Trophoblast cell (in vitro differentiated cells and primary cell): Measurements from ENCODE around the gene MX1. TPM values are rescaled to one million over a fixed set of nuclear protein-coding genes. Genes with fewer than 3 reads are reported as not detected.

Source experiments
- DNase-seq, 2 donors: peaks; one replicate each; pipeline ENCODE4 v3.0.0-alpha.2; 2016
- H2AFZ ChIP-seq: 2 replicates; pipeline ENCODE4 v1.6.1; 2013; ENCODE audit warnings: low read length, moderate library complexity, mild to moderate bottlenecking; ENCODE audit not compliant: insufficient read depth, poor library complexity
- H2AK5ac ChIP-seq: 2 replicates; pipeline ENCODE4 v1.6.1; 2013; ENCODE audit warnings: mild to moderate bottlenecking, low read length
- H2BK120ac ChIP-seq: 2 replicates; pipeline ENCODE4 v1.6.1; 2013; ENCODE audit warnings: low read length, mild to moderate bottlenecking, moderate library complexity; ENCODE audit not compliant: insufficient read depth, poor library complexity
- H2BK12ac ChIP-seq: 2 replicates; pipeline ENCODE4 v1.6.1; 2013; ENCODE audit warnings: mild to moderate bottlenecking, low read length, moderate library complexity
- H2BK5ac ChIP-seq: 2 replicates; pipeline ENCODE4 v1.6.1; 2013; ENCODE audit warnings: low read length, low read depth, moderate library complexity, mild to moderate bottlenecking; ENCODE audit not compliant: poor library complexity
- H3K14ac ChIP-seq: 2 replicates; pipeline ENCODE4 v1.6.1; 2013; ENCODE audit warnings: mild to moderate bottlenecking, low read length
- H3K18ac ChIP-seq: 2 replicates; pipeline ENCODE4 v1.6.1; 2013; ENCODE audit warnings: mild to moderate bottlenecking, low read length
- H3K23ac ChIP-seq: 2 replicates; pipeline ENCODE4 v1.6.1; 2013; ENCODE audit warnings: low read length
- H3K27ac ChIP-seq: 2 replicates; pipeline ENCODE4 v1.5.1; 2013; ENCODE audit warnings: low read depth, mild to moderate bottlenecking, inconsistent platforms, low read length, moderate library complexity
- H3K27me3 ChIP-seq: 2 replicates; pipeline ENCODE4 v1.6.1; 2013; ENCODE audit warnings: inconsistent platforms, mild to moderate bottlenecking, low read length, moderate library complexity; ENCODE audit not compliant: insufficient read depth
- H3K36me3 ChIP-seq, 2 experiments: 1 replicate in 1 of 2; 2 replicates in 1 of 2; pipeline ENCODE4 v1.6.1; 2013; ENCODE audit warnings: low read length in 2 of 2, mild to moderate bottlenecking in 2 of 2, moderate library complexity in 1 of 2; ENCODE audit not compliant: insufficient read depth in 2 of 2, control insufficient read depth in 1 of 2
- H3K4ac ChIP-seq: 2 replicates; pipeline ENCODE4 v1.6.1; 2013; ENCODE audit warnings: low read depth, mild to moderate bottlenecking, low read length, moderate library complexity
- H3K4me1 ChIP-seq, 2 experiments: 1 replicate in 1 of 2; 2 replicates in 1 of 2; pipeline ENCODE4 v1.6.1; 2013; ENCODE audit warnings: low read length in 2 of 2, mild to moderate bottlenecking in 2 of 2, moderate library complexity in 1 of 2; ENCODE audit not compliant: insufficient read depth in 2 of 2, control insufficient read depth in 1 of 2
- H3K4me2 ChIP-seq: 2 replicates; pipeline ENCODE4 v1.6.1; 2013; ENCODE audit warnings: inconsistent platforms, mild to moderate bottlenecking, low read length, moderate library complexity
- H3K4me3 ChIP-seq: 2 replicates; pipeline ENCODE4 v1.5.1; 2013; ENCODE audit warnings: mild to moderate bottlenecking, low read depth, low read length, inconsistent platforms
- H3K79me1 ChIP-seq: one replicate; pipeline ENCODE4 v1.6.1; 2013; ENCODE audit warnings: low read length
- H3K79me2 ChIP-seq: 2 replicates; pipeline ENCODE4 v1.6.1; 2013; ENCODE audit warnings: low read length, mild to moderate bottlenecking; ENCODE audit not compliant: control insufficient read depth, insufficient read depth, poor library complexity
- H3K9ac ChIP-seq: 2 replicates; pipeline ENCODE4 v1.6.1; 2013; ENCODE audit warnings: mild to moderate bottlenecking, low read length
- H3K9me3 ChIP-seq: 2 replicates; pipeline ENCODE4 v1.6.1; 2013; ENCODE audit warnings: low read depth, mild to moderate bottlenecking, control low read depth, inconsistent platforms, low read length; ENCODE audit not compliant: insufficient read depth
- H4K12ac ChIP-seq: 2 replicates; pipeline ENCODE4 v1.6.1; 2013; ENCODE audit warnings: low read depth, mild to moderate bottlenecking, low read length, moderate library complexity
- H4K8ac ChIP-seq: 2 replicates; pipeline ENCODE4 v1.6.1; 2013; ENCODE audit warnings: low read depth, mild to moderate bottlenecking, low read length, moderate library complexity
- H4K91ac ChIP-seq: one replicate; pipeline ENCODE4 v1.6.1; 2013; ENCODE audit warnings: low read depth, mild to moderate bottlenecking, low read length, moderate library complexity
- WGBS: extraction: QIAGEN DNeasy Blood & Tissue Kit; methylation state at CpG from one replicate; pipeline ENCODE4 v1.1.7; 2013; ENCODE audit warnings: missing lambda C conversion rate; ENCODE audit not compliant: insufficient read length, insufficient coverage; ENCODE audit errors: extremely low coverage; 5-methylcytosine and 5-hydroxymethylcytosine counted together
- polyA plus RNA-seq: library from polyadenylated mRNA; stranded (reverse); fragments of 200-250 nt; gene quantifications from 2 replicates; pipeline ENCODE4 v1.2.3, GENCODE V29; 2013

Gene MX1, protein sequence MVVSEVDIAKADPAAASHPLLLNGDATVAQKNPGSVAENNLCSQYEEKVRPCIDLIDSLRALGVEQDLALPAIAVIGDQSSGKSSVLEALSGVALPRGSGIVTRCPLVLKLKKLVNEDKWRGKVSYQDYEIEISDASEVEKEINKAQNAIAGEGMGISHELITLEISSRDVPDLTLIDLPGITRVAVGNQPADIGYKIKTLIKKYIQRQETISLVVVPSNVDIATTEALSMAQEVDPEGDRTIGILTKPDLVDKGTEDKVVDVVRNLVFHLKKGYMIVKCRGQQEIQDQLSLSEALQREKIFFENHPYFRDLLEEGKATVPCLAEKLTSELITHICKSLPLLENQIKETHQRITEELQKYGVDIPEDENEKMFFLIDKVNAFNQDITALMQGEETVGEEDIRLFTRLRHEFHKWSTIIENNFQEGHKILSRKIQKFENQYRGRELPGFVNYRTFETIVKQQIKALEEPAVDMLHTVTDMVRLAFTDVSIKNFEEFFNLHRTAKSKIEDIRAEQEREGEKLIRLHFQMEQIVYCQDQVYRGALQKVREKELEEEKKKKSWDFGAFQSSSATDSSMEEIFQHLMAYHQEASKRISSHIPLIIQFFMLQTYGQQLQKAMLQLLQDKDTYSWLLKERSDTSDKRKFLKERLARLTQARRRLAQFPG
- polyA plus RNA-seq: 0.76 and 1.1 TPM in 2 replicates

GRCh38 chr21:41425954-41426675 lies at the start of gene MX1:
TSS of gene MX1 (plus strand) at chr21:41426239. CDS start at chr21:41432071, 5,832 bp downstream.
- no peaks in the 10 kb centered on the region for H3K79me2 ChIP-seq
- H3K23ac ChIP-seq: no peak within 1 kb of the TSS
- no peak within 1 kb of the TSS for H4K91ac ChIP-seq
- H3K27ac ChIP-seq: no peak within 1 kb of the TSS
- H3K27me3 ChIP-seq: peaks cover 13% of the 10 kb centered on the region
- no CpG with 5 or more reads among the region's 65 CpGs for WGBS
- H2BK5ac ChIP-seq: no peak within 1 kb of the TSS
- no peak within 1 kb of the TSS for H4K8ac ChIP-seq
- no peak within 1 kb of the TSS for H3K9ac ChIP-seq
- no peak within 1 kb of the TSS for H2AFZ ChIP-seq
- no peak within 1 kb of the TSS for H2AK5ac ChIP-seq
- H3K14ac ChIP-seq: no peak within 1 kb of the TSS
- peak; percentile 45 to 63 for DNase-seq
- no peak within 1 kb of the TSS for H2BK12ac ChIP-seq
- H2BK120ac ChIP-seq: no peak within 1 kb of the TSS
- H3K36me3 ChIP-seq: no peaks in the 10 kb centered on the region
- peak within 1 kb of the TSS; percentile 61 for H3K4me2 ChIP-seq
- H3K4ac ChIP-seq: no peak within 1 kb of the TSS
- H3K18ac ChIP-seq: no peak within 1 kb of the TSS
- no peaks in the 10 kb centered on the region for H3K79me1 ChIP-seq
- no peak within 1 kb of the TSS for H4K12ac ChIP-seq
- no peak within 1 kb of the TSS for H3K4me3 ChIP-seq
- peaks cover 0 to 3% of the 10 kb centered on the region in 2 experiments for H3K4me1 ChIP-seq
- H3K9me3 ChIP-seq: peaks cover 3% of the 10 kb centered on the region

GRCh38 chr21:41377715-41378114 lies 48.3 kb upstream of the MX1 start:
- Histone ChIP-seq H3K79me1 (no peaks in the 10 kb centered on the region), H3K79me2 (no peaks in the 10 kb centered on the region), H2AFZ (no peak overlapping the region), H3K27ac (no peak overlapping the region), H3K4me3 (no peak overlapping the region), H3K14ac (no peak overlapping the region), H4K12ac (no peak overlapping the region), H3K23ac (no peak overlapping the region), H2BK120ac (no peak overlapping the region), H3K4me2 (no peak overlapping the region), H4K8ac (no peak overlapping the region), H2BK5ac (no peak overlapping the region), H3K9ac (no peak overlapping the region), H3K4ac (no peak overlapping the region), H4K91ac (no peak overlapping the region), H3K27me3 (no peaks in the 10 kb centered on the region), H3K4me1 (peaks cover 0 to 2% of the 10 kb centered on the region in 2 experiments), H3K9me3 (peaks cover 4% of the 10 kb centered on the region), H3K36me3 (no peaks in the 10 kb centered on the region), H3K18ac (no peak overlapping the region), H2BK12ac (no peak overlapping the region), H2AK5ac (no peak overlapping the region)
- DNase-seq: no peak
- no CpG with 5 or more reads among the region's 16 CpGs for WGBS

- Histone ChIP-seq H3K14ac (no peak overlapping the region), H3K4me2 (no peak overlapping the region), H3K27me3 (no peaks in the 10 kb centered on the region), H3K4ac (no peak overlapping the region), H3K36me3 (no peaks in the 10 kb centered on the region), H3K79me1 (no peaks in the 10 kb centered on the region), H3K27ac (no peak overlapping the region), H3K79me2 (no peaks in the 10 kb centered on the region), H4K12ac (no peak overlapping the region), H3K9me3 (peaks cover 4% of the 10 kb centered on the region), H4K8ac (no peak overlapping the region), H3K4me1 (peaks cover 0 to 2% of the 10 kb centered on the region in 2 experiments), H2BK120ac (no peak overlapping the region), H3K23ac (no peak overlapping the region), H4K91ac (no peak overlapping the region), H3K4me3 (no peak overlapping the region), H3K9ac (no peak overlapping the region), H2AK5ac (no peak overlapping the region), H3K18ac (no peak overlapping the region), H2AFZ (no peak overlapping the region), H2BK12ac (no peak overlapping the region), H2BK5ac (no peak overlapping the region)
- DNase-seq: no peak
- WGBS: no CpG with 5 or more reads among the region's 8 CpGs
These were observed 47.2 kb upstream of the MX1 start for GRCh38 chr21:41378849-41379248.

- no peak overlapping the region for H2BK12ac ChIP-seq
- H3K79me1 ChIP-seq: no peaks in the 10 kb centered on the region
- H3K4me3 ChIP-seq: no peak overlapping the region
- no peak overlapping the region for H3K23ac ChIP-seq
- no peak overlapping the region for H3K27ac ChIP-seq
- H2AK5ac ChIP-seq: no peak overlapping the region
- H2BK120ac ChIP-seq: no peak overlapping the region
- no peak overlapping the region for H2BK5ac ChIP-seq
- H3K4me2 ChIP-seq: no peak overlapping the region
- peaks cover 4% of the 10 kb centered on the region for H3K9me3 ChIP-seq
- H3K4ac ChIP-seq: no peak overlapping the region
- H3K27me3 ChIP-seq: no peaks in the 10 kb centered on the region
- no peak overlapping the region for H3K14ac ChIP-seq
- H2AFZ ChIP-seq: no peak overlapping the region
- no peak overlapping the region for H4K91ac ChIP-seq
- DNase-seq: no peak
- no peaks in the 10 kb centered on the region for H3K36me3 ChIP-seq
- no peak overlapping the region for H4K12ac ChIP-seq
- H3K18ac ChIP-seq: no peak overlapping the region
- no CpG with 5 or more reads among the region's 12 CpGs for WGBS
- H3K79me2 ChIP-seq: no peaks in the 10 kb centered on the region
- no peak overlapping the region for H3K9ac ChIP-seq
- no peak overlapping the region for H4K8ac ChIP-seq
- peaks cover 0 to 2% of the 10 kb centered on the region in 2 experiments for H3K4me1 ChIP-seq
These were observed 46.1 kb upstream of the MX1 start for GRCh38 chr21:41379901-41380300.
